PC-3 (cell line): ENCODE results near the gene CLIC4.

ENCODE experiments used
- CTCF ChIP-seq: fragments of 300-600 bp; sonication (generic); conservative IDR thresholded peaks from 2 replicates; pipeline ENCODE4 v1.5.1; 2017; ENCODE audit warnings: antibody characterized with exemption, low read depth, mild to moderate bottlenecking, low read length
- EZH2 ChIP-seq: fragments of 300-600 bp; sonication (generic); IDR thresholded peaks from one replicate; pipeline ENCODE4 v1.6.1; 2017; ENCODE audit warnings: antibody characterized with exemption, mild to moderate bottlenecking, low read length; ENCODE audit not compliant: unreplicated experiment

GRCh38 chr1:24855474-24855873 is 110.2 kb downstream of the CLIC4 start:
- TF ChIP-seq CTCF = no peak
- no peak for TF ChIP-seq EZH2
